Endothelial cell of coronary artery (primary cell): Measurements from ENCODE around the gene PLXNA4. TPM values are rescaled to one million over a fixed set of nuclear protein-coding genes. Genes with fewer than 3 reads are reported as not detected.

Source experiments
- total RNA-seq: library from RNA; depleted of rRNA; stranded (reverse); fragments of >200 nt; gene quantifications from 2 replicates; pipeline ENCODE4 v1.2.3, GENCODE V29; 2014

PLXNA4 gene, protein sequence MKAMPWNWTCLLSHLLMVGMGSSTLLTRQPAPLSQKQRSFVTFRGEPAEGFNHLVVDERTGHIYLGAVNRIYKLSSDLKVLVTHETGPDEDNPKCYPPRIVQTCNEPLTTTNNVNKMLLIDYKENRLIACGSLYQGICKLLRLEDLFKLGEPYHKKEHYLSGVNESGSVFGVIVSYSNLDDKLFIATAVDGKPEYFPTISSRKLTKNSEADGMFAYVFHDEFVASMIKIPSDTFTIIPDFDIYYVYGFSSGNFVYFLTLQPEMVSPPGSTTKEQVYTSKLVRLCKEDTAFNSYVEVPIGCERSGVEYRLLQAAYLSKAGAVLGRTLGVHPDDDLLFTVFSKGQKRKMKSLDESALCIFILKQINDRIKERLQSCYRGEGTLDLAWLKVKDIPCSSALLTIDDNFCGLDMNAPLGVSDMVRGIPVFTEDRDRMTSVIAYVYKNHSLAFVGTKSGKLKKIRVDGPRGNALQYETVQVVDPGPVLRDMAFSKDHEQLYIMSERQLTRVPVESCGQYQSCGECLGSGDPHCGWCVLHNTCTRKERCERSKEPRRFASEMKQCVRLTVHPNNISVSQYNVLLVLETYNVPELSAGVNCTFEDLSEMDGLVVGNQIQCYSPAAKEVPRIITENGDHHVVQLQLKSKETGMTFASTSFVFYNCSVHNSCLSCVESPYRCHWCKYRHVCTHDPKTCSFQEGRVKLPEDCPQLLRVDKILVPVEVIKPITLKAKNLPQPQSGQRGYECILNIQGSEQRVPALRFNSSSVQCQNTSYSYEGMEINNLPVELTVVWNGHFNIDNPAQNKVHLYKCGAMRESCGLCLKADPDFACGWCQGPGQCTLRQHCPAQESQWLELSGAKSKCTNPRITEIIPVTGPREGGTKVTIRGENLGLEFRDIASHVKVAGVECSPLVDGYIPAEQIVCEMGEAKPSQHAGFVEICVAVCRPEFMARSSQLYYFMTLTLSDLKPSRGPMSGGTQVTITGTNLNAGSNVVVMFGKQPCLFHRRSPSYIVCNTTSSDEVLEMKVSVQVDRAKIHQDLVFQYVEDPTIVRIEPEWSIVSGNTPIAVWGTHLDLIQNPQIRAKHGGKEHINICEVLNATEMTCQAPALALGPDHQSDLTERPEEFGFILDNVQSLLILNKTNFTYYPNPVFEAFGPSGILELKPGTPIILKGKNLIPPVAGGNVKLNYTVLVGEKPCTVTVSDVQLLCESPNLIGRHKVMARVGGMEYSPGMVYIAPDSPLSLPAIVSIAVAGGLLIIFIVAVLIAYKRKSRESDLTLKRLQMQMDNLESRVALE (N-terminal part only)
- 0.75 and 18.4 TPM in 2 replicates for total RNA-seq

DNA sequence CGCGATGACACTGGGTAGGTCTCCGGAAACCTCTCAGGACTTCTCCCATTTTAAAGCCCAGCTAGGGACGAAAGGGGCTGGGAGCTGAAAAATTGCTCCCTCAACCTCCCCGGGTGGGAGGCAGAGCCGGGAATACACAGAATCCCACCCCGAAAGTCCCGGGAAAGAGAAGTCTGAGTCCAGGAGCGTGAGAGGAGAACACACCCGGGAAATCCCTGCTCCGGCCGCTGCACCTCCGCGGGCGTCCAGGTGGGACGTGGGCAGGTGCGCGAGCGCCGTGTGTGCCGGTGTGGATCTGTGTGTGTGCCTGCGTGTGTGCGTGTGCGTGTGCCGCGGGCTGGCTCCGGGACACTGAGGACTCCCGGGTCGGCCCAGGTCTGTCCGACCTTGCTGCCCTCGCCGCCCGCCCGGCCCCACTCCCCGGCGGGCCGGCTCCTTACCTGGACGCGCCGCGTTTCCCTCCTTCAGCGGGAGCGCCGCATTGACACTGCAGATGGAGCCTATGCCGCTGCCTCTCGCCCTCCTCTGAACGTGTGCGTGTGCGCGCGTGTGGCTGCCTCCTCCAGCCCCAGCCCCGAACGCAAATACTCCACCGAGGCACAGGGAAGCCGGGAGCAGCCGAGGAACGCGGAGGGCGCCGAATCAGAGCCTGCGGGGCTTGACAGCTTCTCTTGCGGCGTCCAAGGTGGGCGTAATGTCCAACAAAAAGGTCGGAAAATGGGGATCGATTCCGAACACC lies at the start of gene PLXNA4:
PLXNA4 (minus strand) TSS at position 489 of the 739 bp plus-strand sequence. CDS start 67,777 bp downstream, outside the sequence.

